GM18858 (cell line): Measurements from ENCODE around the gene HNRNPH3.

Source experiments
- ATAC-seq: cut with Tn5 transposase; IDR thresholded peaks from one replicate; pipeline ENCODE4 v1.9.1; 2021; ENCODE audit not compliant: unreplicated experiment

Gene HNRNPH3

DNA sequence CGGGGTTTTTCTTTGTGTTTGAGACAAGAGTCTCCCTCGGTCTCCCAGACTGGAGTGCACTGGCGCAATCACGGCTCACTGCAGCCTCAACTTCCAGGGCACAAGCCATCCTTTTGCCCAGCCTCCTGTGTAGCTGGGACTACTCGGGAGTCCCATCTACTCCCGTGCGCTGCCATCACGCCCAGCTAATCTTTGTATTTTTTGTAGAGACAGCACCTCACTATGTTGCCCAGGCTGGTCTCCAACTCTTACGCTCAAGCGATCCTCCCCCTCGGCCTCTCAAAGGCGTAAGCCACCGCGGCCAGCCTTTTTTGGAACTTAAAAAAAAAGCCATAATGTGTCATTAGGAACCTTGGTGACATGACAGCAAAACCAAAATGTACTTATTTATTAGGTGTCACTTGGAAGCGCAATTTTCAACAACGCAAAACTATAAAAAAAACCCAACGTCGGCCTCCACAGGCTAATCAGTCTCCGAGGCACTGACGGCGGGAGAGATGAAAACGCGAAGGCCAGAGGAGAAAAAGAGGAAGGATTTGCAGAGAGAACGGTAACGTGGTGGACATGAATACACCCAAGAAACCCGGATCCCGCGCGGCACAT, 911 bp upstream of the HNRNPH3 start:
- no peak for ATAC-seq

DNA sequence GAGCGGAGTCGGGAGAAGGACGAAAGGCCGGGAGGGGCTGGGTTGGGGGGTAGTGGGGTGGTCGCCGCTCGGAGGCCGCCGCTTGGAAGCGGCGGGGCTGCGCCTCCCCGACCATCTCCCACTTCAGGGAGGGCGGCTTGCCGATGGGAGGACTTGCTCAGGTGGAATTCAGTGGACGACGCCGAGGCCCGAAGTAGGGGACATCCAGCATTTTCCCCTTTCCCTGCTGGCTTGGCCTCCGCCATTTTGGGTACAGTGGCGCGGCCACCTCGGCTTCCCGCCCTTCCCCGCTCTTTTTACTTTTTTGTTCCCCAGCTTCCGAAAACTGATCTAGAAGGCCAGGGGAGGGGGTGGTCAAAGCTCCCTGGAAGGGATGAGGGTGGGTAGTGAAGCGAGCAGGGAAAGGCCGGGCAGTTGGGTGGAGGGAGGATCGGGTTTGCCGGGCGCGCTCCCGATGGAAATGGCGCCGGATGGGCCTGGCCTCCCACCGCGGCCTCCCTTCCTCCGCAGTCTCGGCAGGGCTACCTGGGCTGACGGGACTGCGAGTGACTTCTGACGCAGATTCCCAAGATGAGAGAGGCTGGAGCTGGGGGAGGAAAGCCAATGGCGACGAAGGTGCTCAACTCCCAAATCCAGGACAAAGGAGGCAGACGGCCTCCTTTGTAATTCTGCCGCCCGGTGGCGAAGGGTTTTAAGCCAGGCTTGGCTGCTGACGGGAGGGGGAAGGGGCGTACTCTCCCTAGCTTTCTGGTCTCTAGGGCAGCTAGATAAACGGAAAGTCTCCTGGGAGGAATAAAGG, 594 bp downstream of the HNRNPH3 start, which contains the start of gene PBLD:
TSS of gene PBLD (minus strand) at position 670 of the 799 bp plus-strand sequence. CDS start 26,084 bp downstream, outside the sequence.
- ATAC-seq: no peak

DNA sequence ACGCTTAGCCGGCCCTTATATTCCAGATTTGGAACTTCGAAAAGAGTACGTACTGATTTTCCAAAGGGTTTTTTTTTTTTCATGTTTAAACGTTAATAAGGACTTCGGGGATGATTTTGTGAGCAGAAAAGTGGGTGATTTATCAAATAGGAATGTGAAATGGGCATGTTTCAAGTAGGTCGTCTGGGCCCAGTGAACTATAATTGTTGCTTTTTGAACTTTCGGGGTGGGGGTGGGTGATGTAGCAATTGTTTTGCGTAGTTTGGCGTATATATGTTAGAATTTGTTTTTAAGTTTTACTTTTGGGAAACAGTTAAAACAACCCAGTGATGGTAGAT, 1.2 kb downstream of the HNRNPH3 start:
- no peak for ATAC-seq

DNA sequence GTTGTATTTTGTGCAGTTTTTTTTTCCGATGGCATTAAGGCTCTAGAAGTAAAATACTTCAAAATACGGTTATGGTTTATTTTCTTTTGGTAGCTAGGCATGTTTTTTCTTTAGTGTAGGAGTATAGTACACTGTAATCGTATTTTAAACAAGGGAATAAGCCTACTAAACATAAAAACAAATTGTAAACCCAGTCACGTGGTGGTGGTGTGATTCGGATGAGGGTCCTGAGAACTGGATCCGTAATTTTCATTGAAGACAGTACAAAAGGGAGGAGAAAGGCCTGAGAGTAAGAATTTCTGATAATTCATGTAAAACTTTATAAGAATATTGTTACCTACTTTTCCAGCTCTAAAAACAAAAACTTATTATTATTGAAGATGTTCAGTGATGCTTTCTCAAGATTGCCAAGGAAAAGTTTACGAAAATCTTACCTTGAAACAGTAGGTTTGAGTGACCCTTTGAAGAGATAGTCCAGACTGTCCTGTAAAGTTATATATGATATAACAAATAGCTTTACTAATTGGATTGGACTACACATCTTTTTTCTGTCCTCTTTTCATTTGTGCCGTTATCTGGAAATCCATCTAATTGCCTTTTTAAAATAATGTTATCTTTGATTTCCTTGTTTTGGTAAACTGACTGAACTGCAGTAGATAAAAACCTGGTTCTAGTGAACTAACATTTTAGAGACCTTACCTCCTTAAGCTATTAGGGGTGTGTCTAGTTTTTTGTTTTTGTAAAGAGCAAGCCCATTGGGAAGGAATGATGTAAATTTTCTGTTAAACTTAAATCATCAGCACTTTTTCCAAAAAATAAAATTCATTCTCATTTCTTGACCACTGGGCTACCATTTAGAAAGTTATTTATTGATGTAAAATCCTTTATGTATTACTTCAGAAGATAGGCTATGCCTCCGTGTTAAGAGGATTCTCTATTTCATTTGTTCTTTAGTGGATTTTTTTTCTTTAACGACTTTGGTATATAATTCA, 1.9 kb downstream of the HNRNPH3 start:
- no peak for ATAC-seq

DNA sequence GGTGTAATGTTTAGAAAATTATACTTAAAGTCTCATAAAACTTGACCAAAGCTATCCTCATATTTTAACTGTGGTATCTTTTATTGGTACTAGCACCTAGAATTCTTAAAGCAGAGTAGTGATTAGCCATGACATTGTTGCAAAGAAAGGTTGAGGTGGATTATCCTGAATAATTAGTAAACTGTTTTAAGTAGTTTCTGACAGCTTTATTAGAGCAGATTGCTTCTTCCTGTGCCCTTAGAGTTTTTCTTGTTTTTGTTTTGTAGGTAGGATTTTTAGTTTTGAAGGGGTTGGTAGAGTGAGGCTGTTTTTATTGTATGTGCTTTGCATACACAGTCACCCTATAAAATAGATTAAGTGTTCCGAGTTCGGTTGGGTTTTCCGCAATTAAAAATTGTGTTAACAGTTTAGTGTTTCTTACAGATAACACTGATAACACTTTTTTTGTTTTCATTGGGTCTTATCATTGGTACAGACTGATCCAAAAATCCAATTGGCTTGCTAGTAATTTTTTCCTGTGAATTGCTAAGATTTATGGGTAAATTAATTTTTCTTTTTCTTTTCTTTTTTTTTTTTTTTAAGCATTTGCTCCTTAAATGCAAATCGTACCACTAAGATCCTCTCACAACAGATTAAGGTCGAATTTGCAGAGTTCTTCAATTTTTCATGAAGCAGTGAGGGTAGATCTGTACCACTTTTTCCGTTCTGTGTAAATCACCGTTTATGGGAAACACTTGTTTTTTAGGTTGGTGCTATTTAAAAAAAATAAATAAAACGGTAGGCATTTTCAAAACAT, 3.0 kb downstream of the HNRNPH3 start:
- no peak for ATAC-seq

DNA sequence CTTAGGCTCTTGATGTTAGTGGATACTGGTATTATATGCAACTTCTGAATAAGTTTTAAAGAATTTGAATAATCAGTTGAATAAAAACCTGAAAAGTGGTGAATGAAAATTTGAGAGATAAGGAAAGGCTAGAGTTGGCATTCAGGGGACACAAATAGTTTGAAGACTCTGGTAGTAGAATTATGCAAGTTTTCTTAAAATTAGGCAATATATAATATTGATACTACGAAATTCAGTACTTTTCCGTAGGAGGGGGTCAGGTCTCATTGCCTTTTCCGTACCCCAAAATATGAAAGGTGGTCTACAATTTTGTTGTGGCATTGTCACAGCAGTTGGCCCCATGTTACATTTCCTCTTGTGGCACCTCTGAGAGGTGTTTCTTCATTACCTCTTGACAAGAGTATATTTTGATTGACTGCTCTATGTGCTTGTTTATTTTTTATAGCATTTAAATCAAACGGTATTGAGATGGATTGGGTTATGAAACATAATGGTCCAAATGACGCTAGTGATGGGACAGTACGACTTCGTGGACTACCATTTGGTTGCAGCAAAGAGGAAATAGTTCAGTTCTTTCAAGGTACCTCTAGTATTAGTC, 5.0 kb downstream of the HNRNPH3 start:
- ATAC-seq: no peak

DNA sequence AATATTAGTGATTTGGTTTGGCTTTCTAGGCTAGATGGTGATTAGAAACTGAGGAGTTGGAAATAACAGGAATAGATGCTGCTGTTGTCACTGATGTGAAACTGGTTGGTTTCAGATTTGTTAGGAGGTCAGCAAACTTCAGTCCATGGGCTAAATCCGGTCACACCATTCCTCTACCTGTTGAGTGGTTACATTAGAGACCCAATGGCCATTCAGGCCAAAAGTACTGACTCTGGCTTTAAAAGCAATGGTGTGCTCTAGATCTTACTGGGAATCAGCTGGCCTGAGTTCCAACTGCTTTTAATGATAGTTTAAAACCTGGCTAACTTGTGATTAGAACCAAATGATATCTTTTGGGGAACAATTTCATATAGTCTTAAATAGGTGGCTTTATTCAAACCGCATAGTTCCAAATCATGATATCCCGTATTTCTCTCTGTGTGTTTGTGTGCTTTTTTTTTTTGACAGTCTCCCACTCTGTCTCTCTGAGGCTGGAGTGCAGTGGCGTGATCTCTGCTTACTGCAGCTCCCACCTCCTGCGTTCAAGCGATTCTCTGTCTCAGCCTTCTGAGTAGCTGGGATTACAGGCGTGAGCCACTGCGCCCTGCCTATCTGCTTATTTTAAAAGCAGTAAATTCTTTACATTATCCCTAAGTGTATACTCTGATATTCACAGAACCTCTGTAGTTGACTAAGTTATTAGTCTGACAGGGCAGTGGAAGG, 8.7 kb downstream of the HNRNPH3 start:
- ATAC-seq: no peak

DNA sequence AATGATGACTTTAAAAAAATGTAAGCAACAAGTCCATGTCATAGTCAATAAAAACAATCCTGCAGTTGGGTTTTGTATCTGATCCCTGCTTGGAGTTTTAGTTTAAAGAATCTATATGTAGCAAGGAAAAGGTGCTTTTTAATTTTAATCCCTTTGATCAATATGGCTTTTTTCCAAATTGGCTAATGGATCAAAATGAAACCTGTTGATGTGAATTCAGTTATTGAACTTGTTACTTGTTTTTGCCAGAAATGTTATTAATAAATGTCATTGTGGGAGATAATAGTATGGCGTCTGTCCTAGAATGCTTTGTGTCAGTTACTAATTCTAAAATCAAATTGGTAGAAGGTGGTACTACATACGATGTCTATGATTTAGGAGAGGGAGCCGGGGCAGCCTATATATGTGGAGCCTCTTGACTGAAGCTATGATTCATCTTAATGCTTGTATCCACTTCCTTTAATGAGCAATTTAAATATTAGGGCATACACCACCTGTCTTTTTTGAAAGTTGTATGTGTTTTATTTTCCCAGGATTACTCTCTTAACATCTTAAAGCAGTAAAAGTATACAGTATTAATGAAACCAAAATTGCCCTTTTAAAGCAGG, 11.1 kb downstream of the HNRNPH3 start:
- ATAC-seq: no peak

DNA sequence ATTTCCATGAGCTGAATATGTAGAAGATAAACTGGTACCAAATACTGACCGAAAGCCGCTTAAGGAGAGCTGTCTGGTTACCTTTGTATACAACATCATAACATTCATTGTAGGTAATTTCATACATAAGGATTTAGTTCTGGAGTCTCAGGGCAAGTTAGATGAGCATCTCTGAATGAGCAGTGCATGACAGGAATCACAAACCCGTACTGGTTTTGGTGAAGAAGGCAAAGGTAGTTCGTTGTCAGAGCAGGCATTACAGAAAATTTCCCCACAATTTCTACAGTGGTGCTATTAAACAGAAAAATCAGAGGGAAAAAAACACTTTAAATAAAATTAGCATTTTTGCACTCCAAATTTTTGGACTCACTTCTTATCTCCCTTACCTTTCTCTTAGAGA, 13.8 kb downstream of the HNRNPH3 start:
- no peak for ATAC-seq

DNA sequence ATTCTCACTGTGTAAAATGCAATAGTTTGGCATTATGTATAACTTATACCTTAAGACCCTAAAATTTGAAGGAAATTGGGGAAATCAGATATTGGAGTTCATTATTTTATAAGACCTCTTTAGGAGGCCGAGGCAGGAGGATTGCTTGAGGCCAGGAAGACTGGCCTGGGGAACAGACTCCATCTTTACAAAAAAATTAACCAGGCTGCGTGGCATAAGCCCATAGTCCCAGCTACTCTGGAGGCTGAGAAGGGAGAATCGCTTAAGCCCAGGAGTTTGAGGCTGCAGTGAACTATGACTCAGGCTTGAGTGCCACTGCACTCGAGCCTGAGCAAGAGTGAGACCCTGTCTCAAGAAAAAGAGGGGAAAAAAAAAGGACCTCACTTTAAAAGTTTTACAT, 14.9 kb downstream of the HNRNPH3 start:
- no peak for ATAC-seq

DNA sequence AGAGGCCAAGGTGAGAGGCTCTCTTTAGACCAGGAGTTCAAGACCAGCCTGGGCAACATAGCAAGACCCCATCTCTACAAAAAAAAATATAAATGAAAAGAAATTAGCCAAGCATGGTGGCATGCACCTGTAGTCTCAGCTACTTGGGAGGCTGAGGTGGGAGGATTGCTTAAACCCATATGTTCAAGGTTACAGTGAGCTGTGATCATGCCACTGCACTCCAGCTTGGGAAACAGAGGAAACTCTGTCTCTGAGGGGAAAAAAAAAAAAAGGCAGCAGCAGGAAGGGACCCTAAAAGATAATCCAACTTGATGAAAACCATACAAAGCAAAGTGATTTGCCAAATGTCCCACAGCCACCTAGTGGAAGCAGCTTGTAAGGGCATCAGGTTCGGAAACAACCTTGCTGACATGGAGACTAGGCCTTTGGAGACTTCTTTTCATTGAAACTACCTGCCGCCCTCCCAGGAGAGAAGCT, 16.4 kb downstream of the HNRNPH3 start:
- ATAC-seq: peak; percentile 54

DNA sequence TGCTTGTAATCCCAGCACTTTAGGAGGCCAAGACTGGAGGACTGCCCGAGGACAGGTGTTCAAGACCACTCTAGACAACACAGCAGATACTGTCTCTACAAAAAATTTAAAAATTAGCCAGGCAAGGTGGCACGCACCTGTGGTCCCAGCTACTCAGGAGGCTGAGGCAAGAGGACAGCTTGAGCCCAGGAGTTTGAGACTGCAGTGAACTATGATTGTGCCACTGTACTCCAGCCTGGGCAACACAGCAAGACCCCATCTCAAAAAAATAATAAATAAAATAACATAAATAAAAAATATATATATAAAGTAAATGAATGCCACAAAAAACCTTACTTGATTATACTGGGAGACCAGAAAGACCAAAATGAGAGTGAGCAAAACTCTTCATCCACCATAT, 21.7 kb downstream of the HNRNPH3 start:
- no peak for ATAC-seq

DNA sequence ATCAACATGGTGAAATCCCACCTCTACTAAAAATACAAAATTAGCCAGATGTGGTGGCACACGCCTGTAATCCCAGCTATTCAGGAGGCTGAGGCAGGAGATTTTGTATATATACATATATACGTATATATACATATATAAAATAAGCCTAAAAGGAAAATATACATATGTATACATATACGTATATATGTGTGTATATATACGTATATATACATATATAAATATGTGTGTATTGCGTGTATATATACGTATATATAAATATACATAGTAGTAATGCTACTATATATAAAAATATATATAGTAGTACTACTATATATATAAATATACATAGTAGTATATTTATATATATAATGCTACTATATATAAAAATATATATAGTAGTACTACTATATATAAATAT, 27.3 kb downstream of the HNRNPH3 start:
- ATAC-seq: no peak

DNA sequence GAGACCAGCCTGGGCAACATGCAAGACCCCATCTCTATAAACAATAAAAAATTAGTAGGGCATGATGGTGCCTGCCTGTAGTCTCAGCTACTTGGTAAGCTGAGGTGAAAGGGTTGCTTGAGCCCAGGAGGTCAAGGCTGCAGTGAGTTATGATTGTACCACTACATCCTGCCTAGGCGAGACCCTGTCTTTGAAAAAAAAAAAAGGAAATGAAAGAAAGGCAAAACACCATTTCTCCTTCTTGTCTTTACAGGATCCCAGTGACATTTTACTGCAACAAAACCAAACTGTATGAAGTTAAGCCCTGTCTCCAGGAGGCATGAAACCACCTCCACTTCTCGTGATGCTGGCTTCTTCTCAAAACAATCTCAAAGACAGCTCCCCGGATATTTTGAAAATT, 30.7 kb downstream of the HNRNPH3 start:
- ATAC-seq: no peak

DNA sequence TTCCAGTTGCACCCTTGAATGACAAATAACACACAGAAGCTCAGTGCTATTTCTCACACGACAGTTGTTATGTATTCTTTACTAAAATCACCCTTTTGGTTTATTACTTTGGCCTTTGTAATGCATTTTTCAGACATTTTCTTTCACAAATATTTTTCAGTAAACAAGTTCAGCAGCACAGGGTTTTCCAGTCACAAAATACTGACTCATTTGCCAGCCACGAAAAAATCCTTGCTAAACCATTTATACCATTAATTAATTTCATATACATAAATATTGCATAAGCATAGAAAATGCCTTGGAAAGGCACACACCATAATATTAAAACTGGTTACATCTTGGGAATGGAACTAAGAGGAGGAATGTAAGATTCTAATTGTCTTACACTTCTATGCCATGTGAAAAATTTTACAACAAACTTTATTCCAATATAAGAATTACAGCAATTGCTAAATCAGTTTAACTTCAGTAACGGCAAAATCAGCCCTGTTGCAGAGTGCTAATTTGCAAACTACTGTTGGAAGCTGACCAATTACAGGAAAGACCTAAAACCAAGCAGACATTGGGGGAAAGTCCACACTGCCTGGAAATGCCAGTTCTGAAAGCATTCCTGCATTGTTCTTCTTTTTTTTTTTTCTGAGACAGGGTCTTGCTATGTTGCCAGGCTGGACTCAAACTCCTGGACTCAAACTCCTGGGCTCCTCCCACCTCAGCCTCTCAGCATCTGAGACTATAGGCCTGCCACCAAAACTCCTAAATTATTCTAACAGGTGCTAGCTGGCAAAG, 32.4 kb downstream of the HNRNPH3 start:
- no peak for ATAC-seq

DNA sequence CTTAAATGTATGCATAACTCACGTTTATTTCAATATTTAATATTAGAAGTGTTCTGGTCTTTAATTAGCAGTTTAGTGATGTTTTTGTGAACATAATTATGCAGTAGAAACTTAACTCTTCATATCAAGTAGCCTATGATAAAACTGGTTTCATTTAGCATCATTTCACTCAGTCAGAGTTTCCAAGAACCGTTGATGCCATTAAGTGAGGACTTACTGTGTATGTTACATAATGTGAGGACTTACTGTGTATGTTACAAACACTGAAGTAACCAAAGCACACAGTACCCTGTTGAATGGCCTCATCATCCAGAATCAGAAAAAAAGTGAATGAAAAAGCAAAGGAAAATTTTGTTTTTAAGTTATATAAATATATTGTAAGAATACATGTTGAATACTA, 33.7 kb downstream of the HNRNPH3 start:
- ATAC-seq: no peak

DNA sequence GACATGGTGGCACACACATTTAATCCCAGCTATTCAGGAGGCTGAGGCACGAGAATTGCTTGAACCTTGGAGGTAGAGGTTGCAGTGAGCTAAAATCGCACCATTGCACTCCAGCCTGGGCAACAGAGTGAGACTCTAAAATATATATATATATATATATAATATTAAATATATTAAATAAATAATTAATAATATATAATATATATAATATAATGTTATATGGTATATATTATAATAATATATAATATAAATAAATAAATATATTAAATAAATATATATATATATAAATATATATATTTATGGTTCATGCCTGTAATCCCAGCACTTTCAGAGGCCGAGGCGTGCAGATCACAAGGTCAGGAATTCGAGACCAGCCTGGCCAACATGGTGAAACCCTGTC, 34.7 kb downstream of the HNRNPH3 start:
- no peak for ATAC-seq

DNA sequence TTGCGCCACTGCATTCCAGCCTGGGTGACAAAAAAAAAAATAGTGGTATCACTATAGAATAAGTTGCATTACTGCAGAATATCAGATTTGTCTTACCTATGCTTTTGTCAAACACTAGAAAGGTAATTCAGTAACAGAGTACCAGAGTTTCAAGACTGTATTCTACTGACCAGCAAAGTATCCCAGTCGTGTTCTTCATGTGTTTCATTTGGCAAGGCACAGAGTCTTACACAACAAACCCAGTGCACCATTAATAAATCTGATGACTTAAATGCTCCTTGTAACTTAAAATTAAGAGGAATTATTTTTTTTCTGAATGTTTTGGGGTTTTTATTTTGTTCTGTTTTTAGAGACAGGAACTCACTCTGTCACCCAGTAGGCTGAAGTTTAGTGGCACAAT, 35.3 kb downstream of the HNRNPH3 start:
- no peak for ATAC-seq
